Endothelial cell of umbilical vein (primary cell): ENCODE results near the gene MAK. TPM values are rescaled to one million over a fixed set of nuclear protein-coding genes. Genes with fewer than 3 reads are reported as not detected.

Source experiments
- BruUV-seq: library from RNA; stranded (reverse); fragments of 400-500 nt; replicated peaks from 2 replicates; lab custom pipeline; 2021; lab: Mats Ljungman, UMichigan
- CTCF ChIA-PET: fragments of 300-600, 350-600 bp; sonication (Branson Sonifier 250); formaldehyde crosslinking; loops from one replicate; lab custom pipeline; 2021; ENCODE audit warnings: antibody characterized with exemption, inconsistent platforms; lab: Charles Lee
- POLR2A ChIA-PET: fragments of 300-600, 350-600 bp; sonication (Branson Sonifier 250); formaldehyde crosslinking; loops from one replicate; lab custom pipeline; 2021; ENCODE audit warnings: antibody characterized with exemption, inconsistent platforms; lab: Charles Lee
- DNase-seq: peaks from one replicate; pipeline ENCODE4 v3.0.0-alpha.2; 2011; ENCODE audit warnings: low read depth, low spot score
- FAIRE-seq: peaks from 2 replicates; lab custom pipeline; 2011; peaks lifted over from hg19 to GRCh38; lab: Jason Lieb, UNC
- H2AFZ ChIP-seq: 2 replicates; pipeline ENCODE4 v1.6.0; 2012; ENCODE audit warnings: low read depth, low read length, control low read depth, inconsistent platforms
- H3K27ac ChIP-seq: 2 replicates; pipeline ENCODE4 v1.5.1; 2011; ENCODE audit warnings: low read depth, mild to moderate bottlenecking, control low read depth, low read length, moderate library complexity; ENCODE audit not compliant: insufficient read depth
- H3K27me3 ChIP-seq, 2 experiments: 2 replicates each; pipeline versions ENCODE4 v1.6.0 to v1.6.1; 2011; ENCODE audit warnings: low read length in 2 of 2, mixed read lengths in 1 of 2; ENCODE audit not compliant: control insufficient read depth in 2 of 2, insufficient read depth in 2 of 2
- H3K36me3 ChIP-seq, 2 experiments: 2 replicates in 1 of 2; 3 replicates in 1 of 2; pipeline ENCODE4 v1.5.1; 2011; ENCODE audit warnings: low read length in 2 of 2, mild to moderate bottlenecking in 1 of 2, moderate library complexity in 1 of 2; ENCODE audit not compliant: control insufficient read depth in 2 of 2, insufficient read depth in 2 of 2; ENCODE audit errors: extremely low read depth in 1 of 2
- H3K4me1 ChIP-seq: 3 replicates; pipeline ENCODE4 v1.5.1; 2011; ENCODE audit warnings: mild to moderate bottlenecking, low read length; ENCODE audit not compliant: control insufficient read depth, insufficient read depth; ENCODE audit errors: extremely low read depth
- H3K4me2 ChIP-seq: 2 replicates; pipeline ENCODE4 v1.6.1; 2011; ENCODE audit warnings: low read length, control low read depth, mixed read lengths; ENCODE audit not compliant: insufficient read depth
- H3K4me3 ChIP-seq, 3 experiments: fragments of 200-600 bp in 1 of 3; sonication (generic), shearing (Covaris generic) in 1 of 3; replicated peaks in 1 of 3; 2 replicates each; pipeline ENCODE4 v1.5.1; 2011 to 2016; ENCODE audit warnings: control low read depth in 3 of 3, low read length in 3 of 3, mild to moderate bottlenecking in 2 of 3, inconsistent platforms in 1 of 3, low read depth in 1 of 3, moderate library complexity in 1 of 3; ENCODE audit not compliant: insufficient read depth in 1 of 3
- H3K79me2 ChIP-seq: 2 replicates; pipeline ENCODE4 v1.6.0; 2012; ENCODE audit warnings: low read length, inconsistent platforms; ENCODE audit not compliant: control insufficient read depth, insufficient read depth
- H3K9ac ChIP-seq: replicated peaks from 2 replicates; pipeline ENCODE3; 2011; ENCODE audit warnings: low read length, control low read depth; ENCODE audit not compliant: insufficient read depth; ENCODE audit errors: extremely low read depth
- H3K9me1 ChIP-seq: replicated peaks from 3 replicates; pipeline ENCODE4 v1.6.0; 2011; ENCODE audit warnings: mild to moderate bottlenecking, low read length; ENCODE audit not compliant: control insufficient read depth, insufficient read depth; ENCODE audit errors: extremely low read depth
- H3K9me3 ChIP-seq: replicated peaks from 2 replicates; pipeline ENCODE4 v1.5.1; 2012; ENCODE audit warnings: low read length, inconsistent platforms; ENCODE audit not compliant: control insufficient read depth, insufficient read depth
- H4K20me1 ChIP-seq: replicated peaks from 2 replicates; pipeline ENCODE3; 2011; ENCODE audit warnings: mild to moderate bottlenecking, low read length; ENCODE audit not compliant: control insufficient read depth, insufficient read depth; ENCODE audit errors: extremely low read depth
- CTCF ChIP-seq, 2 donors: IDR thresholded peaks; 1 replicate in 1 of 2; 2 replicates in 1 of 2; pipeline ENCODE4 v1.5.1; 2011; ENCODE audit warnings: low read length in 2 of 2, mild to moderate bottlenecking in 2 of 2, moderate library complexity in 2 of 2, control low read depth in 1 of 2, inconsistent platforms in 1 of 2, low read depth in 1 of 2; ENCODE audit not compliant: insufficient read depth in 1 of 2; ENCODE audit errors: extremely low read depth in 1 of 2
- EZH2 ChIP-seq: IDR thresholded peaks from 2 replicates; pipeline ENCODE4 v1.6.1; 2012; ENCODE audit warnings: borderline replicate concordance, low read depth, mild to moderate bottlenecking, moderate library complexity, low read length, inconsistent platforms; ENCODE audit not compliant: severe bottlenecking
- FOS ChIP-seq: IDR thresholded peaks from 2 replicates; pipeline ENCODE4 v1.6.1; 2011; ENCODE audit warnings: mild to moderate bottlenecking, low read length, moderate library complexity, borderline replicate concordance; ENCODE audit not compliant: insufficient read depth
- GATA2 ChIP-seq: IDR thresholded peaks from 2 replicates; pipeline ENCODE4 v1.7.0; 2011; ENCODE audit warnings: low read depth, mild to moderate bottlenecking, moderate library complexity, mixed read lengths, low read length; ENCODE audit not compliant: insufficient read length, insufficient read depth
- JUN ChIP-seq: IDR thresholded peaks from 2 replicates; pipeline ENCODE4 v1.6.1; 2011; ENCODE audit warnings: borderline replicate concordance, low read depth; ENCODE audit not compliant: insufficient read length, insufficient read depth
- MAX ChIP-seq: IDR thresholded peaks from 2 replicates; pipeline ENCODE4 v1.6.1; 2011; ENCODE audit not compliant: insufficient read depth, insufficient read length
- MYC ChIP-seq: IDR thresholded peaks from one replicate; pipeline ENCODE4 v1.6.1; 2011; ENCODE audit warnings: mild to moderate bottlenecking, low read depth, low read length
- POLR2A ChIP-seq: IDR thresholded peaks from 2 replicates; pipeline ENCODE4 v1.6.1; 2012; ENCODE audit warnings: low read depth, mild to moderate bottlenecking, control low read depth, low read length
- POLR2AphosphoS5 ChIP-seq: IDR thresholded peaks from 2 replicates; pipeline ENCODE4 v1.6.1; 2012; ENCODE audit warnings: low read depth, mild to moderate bottlenecking, control low read depth, low read length, moderate library complexity; ENCODE audit not compliant: insufficient read depth
- dilution Hi-C: fragments of 300-500 bp; cut with MboI; formaldehyde crosslinking; loops from one replicate; pipeline ENCODE4 v1.15.0; 2019; ENCODE audit warnings: low sequenced_read_pairs; ENCODE audit not compliant: extremely low pct_ligation_motif_present
- intact Hi-C: fragments of 100-400 bp; cut with micrococcal nuclease; formaldehyde crosslinking; loops from one replicate; pipeline ENCODE4 v1.10.0; 2022
- polyA plus RNA-seq, 4 experiments: library from polyadenylated mRNA; depleted of rRNA in 3 of 4; stranded (reverse) in 3 of 4; unstranded in 1 of 4; fragments of >200 nt; gene quantifications; 2 replicates each; pipeline versions ENCODE4 v1.2.1 to v1.2.3, GENCODE V29; 2011 to 2012; ENCODE audit warnings: missing spikeins in 1 of 4
- total RNA-seq: library from RNA; stranded (reverse); gene quantifications from 2 replicates; pipeline ENCODE4 v1.2.3, GENCODE V29; 2021

MAK gene
- total and polyA plus RNA-seq, 2 donors (not counting 3 experiments of a cell fraction or from before 2014, with no cell fraction given) = not detected

GRCh38 chr6:10874207-10874606 is 35.9 kb upstream of the MAK start:
- Histone ChIP-seq H3K4me2 (no peak overlapping the region), H3K27me3 (peaks cover under 1 to 2% of the 10 kb centered on the region in 2 experiments), H3K36me3 (no peaks in the 10 kb centered on the region), H3K79me2 (no peaks in the 10 kb centered on the region), H2AFZ (no peak overlapping the region), H3K9me1 (no peaks in the 10 kb centered on the region), H3K4me3 (no peak overlapping the region), H3K27ac (no peak overlapping the region), H4K20me1 (no peaks in the 10 kb centered on the region), H3K9ac (no peak overlapping the region), H3K9me3 (no peaks in the 10 kb centered on the region), H3K4me1 (no peaks in the 10 kb centered on the region)
- dilution Hi-C loops = no loop called here
- DNase-seq (no peak), FAIRE-seq (no peak)
- CTCF ChIA-PET = no interaction called here
- intact Hi-C loops = no loop called here
- TF ChIP-seq CTCF (IDR thresholded peaks at IDR 0.05; ENCODE audit: extremely low read depth in 1 of 2, insufficient read depth in 1 of 2, low read depth in 1 of 2, low read length in 2 of 2) (no peak), POLR2AphosphoS5 (no peak), POLR2A (no peak), MAX (no peak)
- no TSS peak for BruUV-seq
- POLR2A ChIA-PET = no interaction called here

- H3K9me1 ChIP-seq = no peaks in the 10 kb centered on the region
- dilution Hi-C loops (no loop called here), intact Hi-C loops (no loop called here)
- CTCF ChIA-PET = no interaction called here
- H3K79me2 ChIP-seq = no peaks in the 10 kb centered on the region
- H3K4me1 ChIP-seq = no peaks in the 10 kb centered on the region
- no peak overlapping the region for H2AFZ ChIP-seq
- no peak overlapping the region for H3K27ac ChIP-seq
- H3K9me3 ChIP-seq = no peaks in the 10 kb centered on the region
- TF ChIP-seq JUN = no peak
- TF ChIP-seq MYC = no peak
- no peak for TF ChIP-seq POLR2A
- no peak for TF ChIP-seq MAX
- no peak for TF ChIP-seq EZH2
- TF ChIP-seq FOS = no peak
- TF ChIP-seq CTCF (IDR thresholded peaks at IDR 0.05; ENCODE audit: extremely low read depth in 1 of 2, insufficient read depth in 1 of 2, low read depth in 1 of 2, low read length in 2 of 2) = no peak
- TF ChIP-seq POLR2AphosphoS5 = no peak
- TF ChIP-seq GATA2 = no peak
- no peak overlapping the region for H3K4me3 ChIP-seq
- no peak overlapping the region for H3K9ac ChIP-seq
- FAIRE-seq (no peak), DNase-seq (no peak)
- no peaks in the 10 kb centered on the region for H4K20me1 ChIP-seq
- no TSS peak for BruUV-seq
- POLR2A ChIA-PET = no interaction called here
- H3K4me2 ChIP-seq = no peak overlapping the region
- no peaks in the 10 kb centered on the region for H3K36me3 ChIP-seq
- peaks cover 0 to 2% of the 10 kb centered on the region in 2 experiments for H3K27me3 ChIP-seq
Measured at GRCh38 chr6:10873374-10873773, 35.0 kb upstream of the MAK start.
